HepG2 (cell line): ENCODE data around the gene HBQ1. TPM values are rescaled to one million over a fixed set of nuclear protein-coding genes. Genes with fewer than 3 reads are reported as not detected.

Source experiments
- BHLHE40 ChIP-seq: IDR thresholded peaks from 2 replicates; pipeline ENCODE4 v1.6.1; 2011; ENCODE audit warnings: low read length, improper control_type of control experiment
- CCAR2 ChIP-seq: fragments of 200-400 bp; formaldehyde crosslinking; optimal IDR thresholded peaks from 2 replicates; pipeline ENCODE3; 2018; ENCODE audit warnings: low read depth, mild to moderate bottlenecking, low read length, moderate library complexity
- E2F5 ChIP-seq: sonication (generic); formaldehyde crosslinking; conservative IDR thresholded peaks from 2 replicates; pipeline ENCODE4 v1.4.0; 2020; ENCODE audit warnings: missing genetic modification reagents
- ELF4 ChIP-seq: sonication (generic); formaldehyde crosslinking; IDR thresholded peaks from 2 replicates; pipeline ENCODE4 v1.5.0; 2020; ENCODE audit warnings: missing genetic modification reagents, mild to moderate bottlenecking, moderate library complexity, borderline replicate concordance
- FOXK1 ChIP-seq: sonication (generic); formaldehyde crosslinking; IDR thresholded peaks from 2 replicates; pipeline ENCODE4 v1.4.0; 2020; ENCODE audit warnings: low read depth, missing genetic modification reagents, borderline replicate concordance
- FOXO4 ChIP-seq: sonication (generic); formaldehyde crosslinking; conservative IDR thresholded peaks from 2 replicates; pipeline ENCODE4 v1.8.1; 2023; ENCODE audit warnings: missing genetic modification reagents
- GMEB2 ChIP-seq: IDR thresholded peaks from 2 replicates; pipeline ENCODE4 v1.6.1; 2016; ENCODE audit warnings: missing biosample characterization, missing genetic modification reagents, low read depth
- HES4 ChIP-seq: sonication (generic); formaldehyde crosslinking; IDR thresholded peaks from 2 replicates; pipeline ENCODE4 v1.9.0; 2021; ENCODE audit warnings: mild to moderate bottlenecking, missing genetic modification reagents, borderline replicate concordance
- HINFP ChIP-seq: sonication (generic); formaldehyde crosslinking; IDR thresholded peaks from 2 replicates; pipeline ENCODE4 v1.4.0; 2020; ENCODE audit warnings: low read depth, mild to moderate bottlenecking, missing genetic modification reagents
- KDM6A ChIP-seq: IDR thresholded peaks from 2 replicates; pipeline ENCODE4 v1.6.1; 2016; ENCODE audit warnings: low read depth
- MED13 ChIP-seq: sonication (generic); formaldehyde crosslinking; IDR thresholded peaks from 2 replicates; pipeline ENCODE4 v1.5.0; 2020; ENCODE audit warnings: missing genetic modification reagents
- NCOA1 ChIP-seq: sonication (generic); formaldehyde crosslinking; IDR thresholded peaks from 2 replicates; pipeline ENCODE4 v1.9.0; 2021; ENCODE audit warnings: missing genetic modification reagents
- REL ChIP-seq: sonication (generic); formaldehyde crosslinking; conservative IDR thresholded peaks from 2 replicates; pipeline ENCODE4 v1.8.0; 2022; ENCODE audit warnings: mild to moderate bottlenecking, missing genetic modification reagents, moderate library complexity
- SSRP1 ChIP-seq: IDR thresholded peaks from 2 replicates; pipeline ENCODE4 v1.6.1; 2016; ENCODE audit warnings: control low read depth
- ZBTB20 ChIP-seq: sonication (generic); formaldehyde crosslinking; IDR thresholded peaks from 2 replicates; pipeline ENCODE4 v1.8.1; 2023; ENCODE audit warnings: missing genetic modification reagents, low read depth, mild to moderate bottlenecking, borderline replicate concordance
- ZNF276 ChIP-seq: sonication (generic); formaldehyde crosslinking; IDR thresholded peaks from 2 replicates; pipeline ENCODE4 v1.4.0; 2020; ENCODE audit warnings: mild to moderate bottlenecking, low read depth, missing genetic modification reagents
- ZNF382 ChIP-seq: sonication (generic); formaldehyde crosslinking; IDR thresholded peaks from 2 replicates; pipeline ENCODE4 v1.5.0; 2020; ENCODE audit warnings: missing genetic modification reagents, mild to moderate bottlenecking, borderline replicate concordance
- ZNF567 ChIP-seq: sonication (generic); formaldehyde crosslinking; IDR thresholded peaks from 2 replicates; pipeline ENCODE4 v1.8.1; 2023; ENCODE audit warnings: mild to moderate bottlenecking, missing genetic modification reagents, borderline replicate concordance
- ZNF580 ChIP-seq: IDR thresholded peaks from 2 replicates; pipeline ENCODE4 v1.6.1; 2016; ENCODE audit warnings: low read depth, borderline replicate concordance
- ZNF709 ChIP-seq: sonication (generic); formaldehyde crosslinking; IDR thresholded peaks from 2 replicates; pipeline ENCODE4 v1.5.0; 2020; ENCODE audit warnings: mild to moderate bottlenecking, missing genetic modification reagents
- ZNF777 ChIP-seq: sonication (generic); formaldehyde crosslinking; IDR thresholded peaks from 2 replicates; pipeline ENCODE4 v1.4.0; 2020; ENCODE audit warnings: missing genetic modification reagents
- polyA plus RNA-seq, 8 experiments: library from polyadenylated mRNA; depleted of rRNA in 3 of 8; stranded (reverse) in 7 of 8; unstranded in 1 of 8; fragments of >200 nt; fragmentation: Illumina TruSeq in 4 of 8; extraction: Trizol in 4 of 8; gene quantifications; 2 replicates each; pipeline versions ENCODE4 v1.2.1 to v1.2.3, GENCODE V29; 2011 to 2016; ENCODE audit warnings: low read depth in 4 of 8, missing spikeins in 1 of 8, mixed read lengths in 1 of 8; ENCODE audit not compliant: insufficient read depth in 1 of 8
- total RNA-seq, 5 experiments: library from RNA; depleted of rRNA; stranded (reverse); fragments of >200 nt; fragmentation: Illumina TruSeq; extraction: Trizol; gene quantifications; 2 replicates each; pipeline ENCODE4 v1.2.3, GENCODE V29; 2016; ENCODE audit warnings: low read depth in 1 of 5

HBQ1 gene
- total and polyA plus RNA-seq, 2 of the 13 experiments (the other 11 are each of a cell fraction or from before 2014, with no cell fraction given) = 4.9 to 7.4 TPM

GRCh38 chr16:228852-229730, 48.8 kb downstream of the HBQ1 start, which contains the start of gene LUC7L (continued):
- TF ChIP-seq ZNF580 (CRISPR knock-in tag) (peak; percentile 99), ELF4 (peak; percentile 62; the same call in 1 of the 2 replicates), NCOA1 (peak; percentile 59), E2F5 (peak; percentile 85; the same call in 1 of the 2 replicates), ZBTB20 (CRISPR knock-in tag) (peak; percentile 96), REL (CRISPR knock-in tag) (peak; percentile 97), HES4 (peak; percentile 97), KDM6A (CRISPR knock-in tag) (no peak; the same call in 1 of the 2 replicates), BHLHE40 (no peak), GMEB2 (CRISPR knock-in tag) (peak; percentile 65), CCAR2 (no peak), ZNF567 (CRISPR knock-in tag) (peak; percentile 96), SSRP1 (CRISPR knock-in tag) (no peak), FOXO4 (CRISPR knock-in tag) (peak; percentile 55; the same call in 1 of the 2 replicates), MED13 (CRISPR knock-in tag) (peak; percentile 93), HINFP (CRISPR knock-in tag) (0 out of 2 replicates have a peak, but pooled peaks have one; percentile 4), ZNF382 (CRISPR knock-in tag) (no peak), FOXK1 (CRISPR knock-in tag) (peak; percentile 84), ZNF709 (CRISPR knock-in tag) (peak; percentile 94), ZNF777 (peak; percentile 89), ZNF276 (peak; percentile 87; the same call in 1 of the 2 replicates)
